SW480 (cell line): ENCODE results near the gene HMGXB3.

Experiments
- DNase-seq: peaks from one replicate; pipeline ENCODE4 v3.0.0-alpha.2; 2016; ENCODE audit warnings: low spot score

The HMGXB3 gene

DNA sequence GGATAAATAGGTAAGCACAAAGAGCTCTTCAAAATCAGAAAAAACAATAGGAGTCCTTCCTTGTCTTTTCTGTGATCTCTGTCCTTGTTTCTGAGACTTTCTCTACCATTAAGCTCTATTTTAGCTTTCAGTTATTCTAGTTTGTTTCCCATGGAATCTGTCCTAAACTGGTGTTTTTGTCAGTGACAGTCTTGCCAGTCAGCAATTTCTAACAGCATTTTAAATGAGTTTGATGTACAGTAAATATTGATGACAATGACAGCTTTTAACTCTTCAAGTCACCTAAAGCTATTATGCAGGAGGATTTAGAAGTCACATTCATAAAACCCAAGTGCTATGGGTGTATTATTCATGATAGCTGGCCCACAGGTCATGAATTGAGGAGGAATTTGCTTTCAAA lies 18.0 kb upstream of the HMGXB3 start:
- no peak for DNase-seq

GRCh38 chr5:149988126-149988525 lies 12.4 kb upstream of the HMGXB3 start:
- no peak for DNase-seq

GRCh38 chr5:149990518-149991376 lies 9.8 kb upstream of the HMGXB3 start:
- peak; percentile 79 for DNase-seq

GRCh38 chr5:149993471-149993870 lies 7.1 kb upstream of the HMGXB3 start:
- no peak for DNase-seq

DNA sequence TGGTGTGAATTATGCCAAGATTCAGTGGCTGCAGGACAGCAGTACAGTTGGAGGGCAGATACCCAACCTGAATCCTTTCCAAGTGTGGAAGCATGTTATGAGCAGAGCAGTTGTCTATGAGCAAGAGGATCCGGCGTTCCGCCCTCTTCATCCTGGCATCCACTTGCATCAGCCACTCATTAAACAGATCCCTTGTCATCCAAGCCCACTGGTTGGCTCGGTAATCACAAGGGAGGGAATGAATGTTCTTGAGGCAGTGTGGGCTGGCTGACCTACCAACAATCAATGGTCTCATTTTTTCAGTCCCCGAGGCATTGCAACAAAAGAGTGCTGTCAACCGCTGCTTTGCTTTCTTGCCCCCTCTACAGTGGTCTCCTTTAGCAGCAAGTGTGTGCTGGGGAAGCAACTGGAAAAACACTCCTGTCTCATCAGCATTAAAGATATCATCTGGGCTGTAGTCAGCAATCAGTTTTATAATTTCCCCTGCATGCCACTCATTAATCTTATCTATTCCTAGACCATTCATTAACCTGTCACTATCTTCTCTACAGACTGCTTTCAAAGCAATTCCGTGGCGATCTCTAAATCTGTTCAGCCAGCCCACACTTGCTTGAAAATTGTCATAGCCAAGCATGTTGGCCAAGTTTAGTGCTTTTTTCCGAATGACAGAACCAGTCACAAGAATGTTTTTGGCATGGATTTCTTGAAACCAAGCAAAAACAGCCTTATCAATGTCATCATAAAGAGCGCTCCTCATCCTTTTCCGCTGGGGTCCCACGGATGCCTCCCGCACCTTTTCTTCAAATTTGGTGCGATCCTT lies 4.9 kb upstream of the HMGXB3 start:
- DNase-seq, result no peak

- DNase-seq, result no peak
Measured at GRCh38 chr5:149996205-149996890, 4.2 kb upstream of the HMGXB3 start.

DNA sequence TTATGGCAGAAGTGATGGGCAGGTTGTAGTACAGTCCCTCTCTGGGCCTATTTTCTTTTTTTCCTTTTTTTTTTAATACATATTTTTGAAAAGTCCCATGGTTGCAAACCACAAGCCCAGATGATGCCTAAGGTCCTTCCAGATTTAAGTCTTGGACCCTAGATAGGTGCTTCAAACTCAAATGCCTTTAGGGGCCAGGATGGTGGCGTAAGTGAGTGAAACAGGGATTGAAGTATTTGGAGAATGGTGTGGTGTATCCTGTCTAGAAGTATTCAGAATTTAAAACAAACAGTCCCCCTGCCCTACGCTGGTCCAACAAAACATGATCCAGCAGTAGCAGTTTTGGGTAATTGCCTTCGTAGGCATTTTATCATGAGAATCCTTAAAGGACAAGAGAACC lies 2.3 kb upstream of the HMGXB3 start:
- no peak for DNase-seq

DNA sequence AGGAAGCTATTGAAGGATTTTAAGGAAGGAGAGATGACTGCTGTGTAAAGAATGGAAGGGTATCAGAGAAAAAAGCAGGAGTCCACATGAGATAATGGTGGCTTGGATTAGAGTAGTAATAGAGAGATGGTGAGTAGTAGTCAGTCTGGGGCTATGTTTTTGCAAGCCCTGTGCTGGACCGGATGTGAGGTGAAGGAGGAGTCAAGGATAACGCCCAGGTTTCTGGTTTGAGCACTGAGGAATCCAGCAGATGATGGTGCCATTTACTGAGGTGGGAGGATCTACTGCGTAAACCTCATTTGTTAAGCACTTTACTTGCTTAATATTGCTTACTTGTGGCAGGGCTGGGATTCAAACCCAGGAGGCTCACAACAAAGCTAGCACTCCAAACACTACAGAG lies 1.2 kb upstream of the HMGXB3 start:
- DNase-seq, result no peak

DNA sequence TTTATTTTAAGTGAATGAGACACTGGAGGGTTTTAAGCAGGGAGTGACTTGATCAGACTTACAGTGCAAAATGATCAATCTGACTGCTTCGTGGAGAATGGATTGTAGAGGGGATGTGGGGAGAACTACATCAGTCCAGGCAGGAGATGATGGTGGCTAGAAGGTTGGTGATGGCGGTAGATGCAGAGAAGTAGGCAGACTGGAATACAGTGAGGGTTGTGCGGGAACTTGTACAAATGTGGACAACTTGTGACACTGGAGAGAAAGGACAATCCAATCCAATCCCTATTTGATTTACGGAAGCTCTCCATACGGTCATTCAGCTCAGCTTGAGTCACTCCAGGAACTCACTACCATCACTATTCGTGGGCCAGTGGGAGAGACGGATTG lies 678 bp upstream of the HMGXB3 start:
- no peak for DNase-seq

GRCh38 chr5:150000990-150001659 lies 586 bp downstream of the HMGXB3 start:
- peak; percentile 40 for DNase-seq

DNA sequence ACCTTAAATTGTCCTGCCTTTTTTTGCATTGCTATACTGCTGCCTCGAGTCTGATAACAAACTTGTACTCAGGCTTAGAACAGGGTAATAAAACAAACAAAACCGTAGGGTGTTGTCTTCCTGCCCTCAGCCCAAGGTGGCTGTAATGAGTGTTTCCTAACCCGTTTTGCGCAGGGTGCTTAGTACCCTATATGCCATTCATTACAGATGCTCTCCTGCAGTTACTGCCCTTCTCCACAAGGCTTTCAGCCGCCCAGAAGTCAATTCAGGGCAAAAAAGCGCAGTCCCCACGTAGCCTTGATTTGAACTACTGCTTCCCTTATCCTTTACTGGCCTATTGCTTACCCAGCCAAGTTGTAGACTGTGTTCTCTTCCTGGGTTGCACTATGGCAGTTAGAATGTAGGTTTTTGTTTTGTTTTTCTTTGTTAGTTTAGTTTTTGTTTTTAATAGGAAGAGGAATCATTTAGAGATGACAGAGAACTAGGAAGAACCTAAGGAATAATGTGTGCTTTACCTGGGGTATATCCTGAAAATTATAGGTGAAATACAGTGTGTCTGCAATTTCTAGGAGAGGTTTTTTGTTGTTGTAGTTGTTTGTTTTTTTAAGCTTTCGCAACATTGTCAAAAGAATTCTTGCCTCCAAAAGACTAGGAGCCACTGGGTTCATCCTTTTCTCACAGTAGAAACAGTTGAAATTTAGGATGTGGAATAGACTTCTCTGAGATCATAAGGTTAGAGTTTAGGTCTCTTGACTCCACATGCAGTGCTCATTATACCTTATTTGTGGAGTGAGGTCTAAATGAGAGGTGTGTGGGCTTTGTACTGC lies 1.3 kb downstream of the HMGXB3 start:
- DNase-seq, result peak; percentile 84

DNA sequence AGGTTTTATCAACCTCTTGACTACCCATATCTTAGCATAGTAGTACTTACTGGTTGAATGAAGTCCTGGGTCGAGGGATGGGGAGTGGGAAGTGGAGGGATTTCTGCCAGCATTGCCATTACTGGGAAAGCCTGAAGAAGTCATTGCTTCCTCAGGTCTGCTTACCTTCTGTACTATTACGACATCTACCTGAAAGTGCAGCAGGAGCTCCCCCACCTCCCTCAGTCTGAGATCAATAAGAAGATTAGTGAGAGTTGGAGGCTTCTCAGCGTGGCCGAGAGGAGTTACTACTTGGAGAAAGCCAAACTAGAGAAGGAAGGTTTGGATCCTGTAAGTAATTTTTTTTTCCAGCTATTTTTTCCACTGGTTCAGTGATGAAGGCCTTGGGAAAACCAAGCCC lies 5.8 kb downstream of the HMGXB3 start:
- no peak for DNase-seq

- no peak for DNase-seq
Measured at GRCh38 chr5:150007050-150007449, 6.5 kb downstream of the HMGXB3 start.

DNA sequence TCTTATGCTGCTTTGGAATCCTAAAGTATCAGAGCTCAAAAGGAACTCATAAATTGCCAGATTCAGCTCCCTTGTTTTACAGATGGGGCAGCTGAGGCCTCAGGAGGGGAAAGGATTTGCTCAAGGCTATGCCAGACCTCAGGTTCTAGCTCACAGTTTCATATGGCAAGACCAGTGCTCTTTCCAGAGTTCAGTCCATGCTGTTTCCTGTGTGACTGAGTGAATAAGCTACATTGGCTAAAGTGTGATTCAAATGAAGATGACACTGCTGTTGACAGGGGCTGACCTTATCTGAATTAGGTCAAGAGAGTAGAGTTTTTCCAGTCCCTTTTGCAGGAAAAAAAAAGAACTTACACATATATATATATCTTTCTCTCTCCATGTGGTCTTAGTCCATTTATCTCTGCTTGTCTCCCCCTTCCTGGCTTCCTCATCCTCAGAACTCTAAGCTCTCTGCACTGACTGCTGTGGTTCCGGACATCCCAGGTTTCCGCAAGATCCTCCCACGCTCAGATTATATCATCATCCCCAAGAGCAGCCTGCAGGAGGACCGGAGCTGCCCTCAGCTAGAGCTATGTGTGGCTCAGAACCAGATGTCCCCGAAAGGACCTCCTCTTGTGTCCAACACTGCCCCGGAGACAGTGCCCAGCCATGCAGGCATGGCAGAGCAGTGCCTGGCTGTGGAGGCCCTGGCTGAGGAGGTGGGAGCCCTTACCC lies 9.3 kb downstream of the HMGXB3 start:
- DNase-seq, result no peak

DNA sequence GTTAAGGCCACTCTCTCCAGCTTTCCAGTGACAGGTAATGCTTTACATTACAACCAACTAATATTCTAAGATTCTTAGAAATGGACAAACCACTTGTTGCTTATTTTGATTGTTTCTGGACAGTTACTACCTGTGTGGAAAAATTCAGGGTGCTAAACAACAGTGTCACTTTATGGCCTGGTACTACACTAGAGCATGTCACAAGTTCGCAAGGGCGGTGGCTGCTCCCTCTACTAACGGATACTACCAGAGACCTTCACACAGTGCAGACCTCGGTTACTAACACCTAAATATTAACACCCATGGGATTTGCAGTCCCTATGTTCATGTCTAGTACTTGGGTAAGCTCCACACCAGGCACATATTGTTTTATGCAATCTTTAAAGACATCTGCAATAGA lies 13.4 kb downstream of the HMGXB3 start:
- DNase-seq, result no peak

GRCh38 chr5:150014456-150014855 lies 13.9 kb downstream of the HMGXB3 start:
- no peak for DNase-seq

DNA sequence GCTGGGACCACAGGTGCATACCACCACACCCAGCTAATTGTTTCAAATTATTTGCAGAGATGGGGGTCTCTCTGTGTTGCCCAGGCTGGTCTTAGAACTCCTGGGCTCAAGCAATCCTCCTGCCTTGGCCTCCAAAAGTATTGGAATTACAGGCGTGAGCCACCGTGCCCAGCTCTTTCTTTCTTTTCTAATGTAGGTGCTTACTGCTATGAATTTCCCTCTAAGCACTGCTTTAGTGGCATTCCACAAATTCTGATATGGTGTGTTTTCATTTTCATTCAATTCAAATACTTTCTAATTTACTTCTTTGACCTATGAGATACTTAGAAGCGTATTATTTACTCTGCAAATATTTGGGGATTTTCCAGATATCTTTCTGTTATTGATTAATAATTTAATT lies 14.9 kb downstream of the HMGXB3 start:
- DNase-seq, result no peak

DNA sequence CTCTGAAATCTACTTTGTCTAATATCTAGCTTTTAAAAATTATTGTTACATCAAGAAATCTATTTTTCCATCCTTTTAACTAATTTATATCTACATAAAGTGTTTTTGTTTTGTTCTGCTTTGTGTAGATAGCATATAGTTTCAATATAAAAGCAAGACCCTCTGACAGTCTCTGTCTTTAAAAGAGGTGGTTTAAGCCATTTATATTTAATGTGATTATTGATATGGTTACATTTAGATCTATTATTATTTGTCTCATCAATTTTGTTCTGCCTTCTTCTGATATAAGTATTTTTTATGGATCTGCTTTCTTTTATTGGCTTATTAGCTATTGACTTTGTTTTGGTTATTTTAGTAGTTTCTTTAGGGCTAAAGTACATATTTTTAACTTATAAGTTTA lies 16.0 kb downstream of the HMGXB3 start:
- no peak for DNase-seq

GRCh38 chr5:150017226-150018005 lies 16.9 kb downstream of the HMGXB3 start:
- DNase-seq, result no peak

DNA sequence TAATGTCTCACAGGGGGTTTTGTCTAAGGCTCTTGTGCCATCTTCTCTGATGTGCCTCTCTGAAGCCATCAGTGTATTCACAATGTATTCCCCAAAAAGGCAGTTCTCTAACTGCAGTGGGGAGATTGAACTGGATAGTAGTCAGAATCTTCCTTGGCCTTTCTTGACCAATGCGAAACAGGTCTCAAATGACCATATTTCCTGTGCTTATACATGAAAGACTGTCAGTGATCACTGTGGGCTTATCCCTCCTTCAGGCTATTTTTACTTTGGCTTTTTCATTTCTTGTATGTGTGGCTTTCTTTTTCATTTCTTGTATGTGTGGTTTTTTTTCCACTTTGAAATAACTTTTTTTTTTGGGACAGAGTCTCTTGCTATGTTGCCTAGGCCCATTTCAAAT lies 19.7 kb downstream of the HMGXB3 start:
- no peak for DNase-seq
